ENCODE results near the gene ARF6. TPM values are rescaled to one million over a fixed set of nuclear protein-coding genes. Genes with fewer than 3 reads are reported as not detected.
"Not testable (repeated sequence)": the region's sequence is repeated elsewhere in the genome, so short reads cannot be mapped to it uniquely, and the experiment has no call there.

The ARF6 gene
- polyA plus RNA-seq, 3 donors = 89.1 to 91.7 (median 89.9) TPM

- DNase-seq (ENCODE audit: low read depth in 3 of 3, low spot score in 2 of 3) = no peak
Observed at GRCh38 chr14:49875640-49876198, 17.2 kb upstream of the ARF6 start.

- DNase-seq (ENCODE audit: low read depth in 3 of 3, low spot score in 2 of 3) = no peak
Observed at GRCh38 chr14:49876563-49877127, 16.2 kb upstream of the ARF6 start.

GRCh38 chr14:49879646-49880204, 13.2 kb upstream of the ARF6 start:
- no peak for DNase-seq (ENCODE audit: low read depth in 3 of 3, low spot score in 2 of 3)

- DNase-seq (ENCODE audit: low read depth in 3 of 3, low spot score in 2 of 3) = no peak
Observed at GRCh38 chr14:49880267-49881064, 12.4 kb upstream of the ARF6 start.

- no peak for DNase-seq (ENCODE audit: low read depth in 3 of 3, low spot score in 2 of 3)
Observed at GRCh38 chr14:49881350-49882001, 11.4 kb upstream of the ARF6 start.

- DNase-seq (ENCODE audit: low read depth in 3 of 3, low spot score in 2 of 3) = no peak
Observed at GRCh38 chr14:49882826-49883694, 9.8 kb upstream of the ARF6 start.

- DNase-seq (ENCODE audit: low read depth in 3 of 3, low spot score in 2 of 3) = no peak
Observed at GRCh38 chr14:49886523-49886922, 6.4 kb upstream of the ARF6 start.

GRCh38 chr14:49888293-49888692, 4.6 kb upstream of the ARF6 start:
- no peak for DNase-seq (ENCODE audit: low read depth in 3 of 3, low spot score in 2 of 3)

GRCh38 chr14:49892301-49892635, 614 bp upstream of the ARF6 start:
- DNase-seq (ENCODE audit: low read depth in 3 of 3, low spot score in 2 of 3) = peak; percentile 69 to 77 (median 73)

GRCh38 chr14:49893309-49894213, 679 bp downstream of the ARF6 start:
- DNase-seq (ENCODE audit: low read depth in 3 of 3, low spot score in 2 of 3) = no peak

- not testable (repeated sequence) for DNase-seq (ENCODE audit: low read depth in 3 of 3, low spot score in 2 of 3)
Observed at GRCh38 chr14:49894214-49895107, 1.6 kb downstream of the ARF6 start.

GRCh38 chr14:49895480-49895879, 2.6 kb downstream of the ARF6 start:
- DNase-seq (ENCODE audit: low read depth in 3 of 3, low spot score in 2 of 3) = no peak

GRCh38 chr14:49896272-49896671, 3.4 kb downstream of the ARF6 start:
- DNase-seq (ENCODE audit: low read depth in 3 of 3, low spot score in 2 of 3) = not testable (repeated sequence)

- no peak for DNase-seq (ENCODE audit: low read depth in 3 of 3, low spot score in 2 of 3)
Observed at GRCh38 chr14:49896966-49897365, 4.1 kb downstream of the ARF6 start.

GRCh38 chr14:49897414-49897813, 4.5 kb downstream of the ARF6 start:
- DNase-seq (ENCODE audit: low read depth in 3 of 3, low spot score in 2 of 3) = no peak

GRCh38 chr14:49897965-49898364, 5.1 kb downstream of the ARF6 start:
- DNase-seq (ENCODE audit: low read depth in 3 of 3, low spot score in 2 of 3) = no peak

GRCh38 chr14:49898485-49898884, 5.6 kb downstream of the ARF6 start:
- DNase-seq (ENCODE audit: low read depth in 3 of 3, low spot score in 2 of 3) = no peak

- no peak for DNase-seq (ENCODE audit: low read depth in 3 of 3, low spot score in 2 of 3)
Observed at GRCh38 chr14:49900973-49901372, 8.1 kb downstream of the ARF6 start.

Data from right renal cortex interstitium (tissue), 3 donors.